EH (cell line): ENCODE results near the gene KCNG4.
"Not testable (repeated sequence)": the region's sequence is repeated elsewhere in the genome, so short reads cannot be mapped to it uniquely, and the experiment has no call there.

ENCODE experiments used
- DNase-seq: peaks from one replicate; pipeline ENCODE4 v3.0.0-alpha.2; 2015; ENCODE audit warnings: low read depth

Gene KCNG4

GRCh38 chr16:84205976-84206691 lies 33.7 kb downstream of the KCNG4 start:
- no peak for DNase-seq

GRCh38 chr16:84205123-84205522 lies 34.7 kb downstream of the KCNG4 start:
- DNase-seq, result not testable (repeated sequence)

GRCh38 chr16:84204551-84204950 lies 35.3 kb downstream of the KCNG4 start:
- DNase-seq, result not testable (repeated sequence)

GRCh38 chr16:84199861-84200260 lies 40.0 kb downstream of the KCNG4 start:
- peak; percentile 28 for DNase-seq

- DNase-seq, result no peak
Observed at GRCh38 chr16:84199097-84199496, 40.7 kb downstream of the KCNG4 start.

- peak; percentile 68 for DNase-seq
Observed at GRCh38 chr16:84198401-84198800, 41.4 kb downstream of the KCNG4 start.

GRCh38 chr16:84197466-84198128 lies 42.2 kb downstream of the KCNG4 start:
- no peak for DNase-seq

GRCh38 chr16:84196727-84197394 lies 43.0 kb downstream of the KCNG4 start:
- no peak for DNase-seq

- DNase-seq, result no peak
Observed at GRCh38 chr16:84196101-84196500, 43.7 kb downstream of the KCNG4 start.

- no peak for DNase-seq
Observed at GRCh38 chr16:84195201-84196093, 44.4 kb downstream of the KCNG4 start.

- no peak for DNase-seq
Observed at GRCh38 chr16:84194470-84195200, 45.2 kb downstream of the KCNG4 start.

GRCh38 chr16:84194018-84194417 lies 45.8 kb downstream of the KCNG4 start:
- DNase-seq, result no peak

- DNase-seq, result no peak
Observed at GRCh38 chr16:84193480-84193879, 46.3 kb downstream of the KCNG4 start.

- no peak for DNase-seq
Observed at GRCh38 chr16:84191466-84191865, 48.3 kb downstream of the KCNG4 start.

GRCh38 chr16:84190731-84191388 lies 49.0 kb downstream of the KCNG4 start, which contains the start of gene ADAD2:
Gene ADAD2, plus strand, starts transcription at chr16:84191157. Its CDS starts 74 bp downstream, at chr16:84191231.
- no peak for DNase-seq

GRCh38 chr16:84186685-84187437 lies 53.0 kb downstream of the KCNG4 start, which contains the start of gene TAF1C:
Gene TAF1C, minus strand, starts transcription at chr16:84187057. Its CDS starts 2,069 bp downstream, at chr16:84184988.
- DNase-seq, result peak; percentile 93

- DNase-seq, result no peak
Observed at GRCh38 chr16:84184775-84185174, 55.0 kb downstream of the KCNG4 start.

GRCh38 chr16:84183911-84184591 lies 55.8 kb downstream of the KCNG4 start:
- DNase-seq, result no peak

GRCh38 chr16:84183572-84183875 lies 56.3 kb downstream of the KCNG4 start:
- no peak for DNase-seq
